K562 (cell line): ENCODE data around the gene CACNA1C. TPM values are rescaled to one million over a fixed set of nuclear protein-coding genes. Genes with fewer than 3 reads are reported as not detected.

Experiments used
- ATAC-seq: fragments of 200-7000 bp; cut with Tn5 transposase; 3 replicates; pipeline ENCODE4 v1.9.1; 2020; ENCODE audit warnings: moderate library complexity
- BruUV-seq: library from RNA; stranded (reverse); fragments of 400-500 nt; replicated peaks from 2 replicates; lab custom pipeline; 2021; lab: Mats Ljungman, UMichigan
- CTCF ChIA-PET: fragments of 300-600 bp; formaldehyde crosslinking; extraction: SDS; loops from one replicate; lab custom pipeline; 2021; ENCODE audit warnings: low intra/inter-chr PET ratio; lab: Yijun Ruan, JAX
- POLR2A ChIA-PET: fragments of 300-600, 350-650 bp; sonication (Branson Sonifier 250); formaldehyde crosslinking; extraction: SDS; loops from one replicate; lab custom pipeline; 2021; ENCODE audit warnings: antibody characterized with exemption, inconsistent platforms; lab: Yijun Ruan, JAX
- DNase-seq, 4 experiments: peaks; one replicate each; pipeline versions ENCODE4 v3.0.0 to v3.0.0-alpha.2; 2011 to 2018; ENCODE audit warnings: low spot score in 3 of 4, mixed read lengths in 3 of 4; ENCODE audit errors: extremely low read depth in 1 of 4
- FAIRE-seq: peaks from 2 replicates; lab custom pipeline; 2011; peaks lifted over from hg19 to GRCh38; lab: Jason Lieb, UNC
- H2AFZ ChIP-seq: 2 replicates; pipeline ENCODE4 v1.6.0; 2011; ENCODE audit warnings: low read depth, low read length, control low read depth, inconsistent platforms
- H3K27ac ChIP-seq: fragments of 200-600 bp; 3 replicates; pipeline ENCODE4 v1.8.0; 2011; ENCODE audit warnings: low read depth, mild to moderate bottlenecking, control low read depth, inconsistent platforms, low read length, moderate library complexity, mixed read lengths; ENCODE audit errors: extremely low read depth
- H3K27me3 ChIP-seq, 2 experiments: fragments of 300-600 bp in 1 of 2; 2 replicates in 1 of 2; 3 replicates in 1 of 2; pipeline versions ENCODE4 v1.6.0 to v1.8.0; 2011; ENCODE audit warnings: inconsistent platforms in 2 of 2, low read length in 2 of 2, mild to moderate bottlenecking in 1 of 2, mixed read lengths in 1 of 2, moderate library complexity in 1 of 2; ENCODE audit not compliant: control insufficient read depth in 2 of 2, insufficient read depth in 2 of 2
- H3K36me3 ChIP-seq: fragments of 300-600 bp; 3 replicates; pipeline ENCODE4 v1.8.0; 2011; ENCODE audit warnings: mild to moderate bottlenecking, low read length, inconsistent platforms; ENCODE audit not compliant: control insufficient read depth, insufficient read depth
- H3K4me1 ChIP-seq, 2 experiments: fragments of 200-600 bp in 1 of 2; replicated peaks in 1 of 2; 2 replicates in 1 of 2; 3 replicates in 1 of 2; pipeline versions ENCODE4 v1.5.1 to v1.8.0; 2011; ENCODE audit warnings: inconsistent platforms in 2 of 2, low read length in 2 of 2, mild to moderate bottlenecking in 1 of 2, mixed read lengths in 1 of 2, moderate library complexity in 1 of 2; ENCODE audit not compliant: control insufficient read depth in 2 of 2, insufficient read depth in 2 of 2
- H3K4me2 ChIP-seq: 2 replicates; pipeline ENCODE4 v1.6.1; 2011; ENCODE audit warnings: low read length, control low read depth, inconsistent platforms, mixed read lengths; ENCODE audit not compliant: insufficient read depth
- H3K4me3 ChIP-seq: fragments of 200-600 bp; sonication (generic), shearing (Covaris generic); 2 replicates; pipeline ENCODE4 v1.5.1; 2016; ENCODE audit warnings: control low read depth, inconsistent platforms
- H3K79me2 ChIP-seq: fragments of 200-600 bp; 3 replicates; pipeline ENCODE4 v1.8.0; 2011; ENCODE audit warnings: low read length, inconsistent platforms; ENCODE audit not compliant: control insufficient read depth, insufficient read depth
- H3K9ac ChIP-seq, 2 experiments: 2 replicates each; pipeline versions ENCODE4 v1.6.0 to v1.6.1; 2011; ENCODE audit warnings: low read depth in 2 of 2, low read length in 2 of 2, control low read depth in 1 of 2, inconsistent platforms in 1 of 2, mild to moderate bottlenecking in 1 of 2, mixed read lengths in 1 of 2; ENCODE audit not compliant: insufficient read depth in 1 of 2
- H3K9me1 ChIP-seq: one replicate; pipeline ENCODE4 v1.6.0; 2011; ENCODE audit warnings: inconsistent platforms, mild to moderate bottlenecking, low read length, moderate library complexity; ENCODE audit not compliant: control insufficient read depth, insufficient read depth
- H3K9me3 ChIP-seq: replicated peaks from 2 replicates; pipeline ENCODE4 v1.5.1; 2011; ENCODE audit warnings: low read depth, low read length, inconsistent platforms; ENCODE audit not compliant: control insufficient read depth, insufficient read depth
- H4K20me1 ChIP-seq: replicated peaks from 2 replicates; pipeline ENCODE4 v1.6.1; 2011; ENCODE audit warnings: low read length, inconsistent platforms, mixed read lengths; ENCODE audit not compliant: control insufficient read depth, insufficient read depth
- E2F6 ChIP-seq, 2 experiments: IDR thresholded peaks; 2 replicates each; pipeline ENCODE4 v1.6.1; 2011; ENCODE audit warnings: borderline replicate concordance in 1 of 2, control low read depth in 1 of 2, low read depth in 1 of 2, low read length in 1 of 2, mild to moderate bottlenecking in 1 of 2, mixed read lengths in 1 of 2, moderate library complexity in 1 of 2; ENCODE audit not compliant: insufficient read depth in 1 of 2, insufficient read length in 1 of 2, poor library complexity in 1 of 2, severe bottlenecking in 1 of 2; ENCODE audit errors: extremely low read depth in 1 of 2
- FOXK2 ChIP-seq, 2 experiments: fragments of 450-650 bp; IDR thresholded peaks in 1 of 2; conservative IDR thresholded peaks in 1 of 2; 2 replicates each; pipeline ENCODE4 v1.6.1; 2016; ENCODE audit warnings: low read depth in 2 of 2, mild to moderate bottlenecking in 1 of 2
- KLF16 ChIP-seq: IDR thresholded peaks from 2 replicates; pipeline ENCODE4 v1.6.1; 2016; ENCODE audit warnings: antibody characterized with exemption
- NFE2 ChIP-seq: IDR thresholded peaks from 2 replicates; pipeline ENCODE4 v1.6.1; 2014; ENCODE audit warnings: antibody characterized with exemption, low read depth
- POLR2AphosphoS5 ChIP-seq: IDR thresholded peaks from 2 replicates; pipeline ENCODE4 v1.6.1; 2011; ENCODE audit warnings: mild to moderate bottlenecking, low read depth, low read length, moderate library complexity; ENCODE audit not compliant: control insufficient read depth, insufficient read depth
- ZFPM2 ChIP-seq: fragments of 250-450 bp; sonication (Bioruptor Pico); IDR thresholded peaks from 2 replicates; pipeline ENCODE4 v1.5.1; 2022; ENCODE audit warnings: mild to moderate bottlenecking
- ZNF184 ChIP-seq: sonication (generic); formaldehyde crosslinking; IDR thresholded peaks from 2 replicates; pipeline ENCODE4 v1.5.0; 2020; ENCODE audit warnings: missing genetic modification reagents
- WGBS: fragments of 100-300 bp; shearing (Covaris generic); methylation state at CpG from one replicate; pipeline ENCODE4 v1.1.6; 2016; ENCODE audit warnings: low coverage, mixed read lengths; ENCODE audit not compliant: insufficient coverage; ENCODE audit errors: missing lambda C conversion rate; 5-methylcytosine and 5-hydroxymethylcytosine counted together
- in situ Hi-C: fragments of 300-500 bp; cut with MboI; formaldehyde crosslinking; loops from 4 replicates; pipeline ENCODE4 v1.15.0; 2018; ENCODE audit warnings: inconsistent platforms, mixed read lengths
- intact Hi-C: fragments of 100-400 bp; cut with micrococcal nuclease; formaldehyde crosslinking; loops from 2 replicates; pipeline ENCODE4 v1.14.2; 2022
- polyA plus RNA-seq, 8 experiments: library from polyadenylated mRNA; depleted of rRNA in 4 of 8; stranded (reverse) in 5 of 8; unstranded in 3 of 8; fragments of >200 nt; fragmentation: Nextera tagmentation in 2 of 8; fragmentation: Illumina TruSeq in 1 of 8; extraction: Ambion mirVana in 2 of 8; extraction: Trizol in 1 of 8; gene quantifications; 2 replicates each; pipeline versions ENCODE4 v1.2.1 to v1.2.3, GENCODE V29; 2011 to 2014; ENCODE audit warnings: inconsistent platforms in 1 of 8, missing spikeins in 1 of 8
- total RNA-seq, 7 experiments: library from RNA; depleted of rRNA in 6 of 7; stranded (reverse); fragments of >200 nt in 6 of 7; fragmentation: Illumina TruSeq in 2 of 7; extraction: Trizol in 2 of 7; gene quantifications; 2 replicates each; pipeline versions ENCODE4 v1.2.1 to v1.2.3, GENCODE V29; 2011 to 2021; ENCODE audit warnings: low replicate concordance in 1 of 7
- TF ChIP-seq, protein P1 (sequence below): fragments of 250-450 bp; sonication (Bioruptor Pico); IDR thresholded peaks from 2 replicates; pipeline ENCODE4 v1.6.1; 2021; ENCODE audit warnings: mild to moderate bottlenecking
- TF ChIP-seq, protein P2 (sequence below), 2 experiments: fragments of 450-650 bp; IDR thresholded peaks; 2 replicates each; pipeline ENCODE4 v1.6.1; 2018; ENCODE audit warnings: mild to moderate bottlenecking in 2 of 2, low read depth in 1 of 2; ENCODE audit not compliant: partially characterized antibody in 2 of 2

Gene CACNA1C
- total and polyA plus RNA-seq, 9 of the 15 experiments (the other 6 are each of a cell fraction or from before 2014, with no cell fraction given), result not detected

GRCh38 chr12:2648406-2648805 lies 595.6 kb downstream of the CACNA1C start:
- Histone ChIP-seq H3K4me3 (no peak overlapping the region), H3K4me2 (no peak overlapping the region), H3K9me1 (no peaks in the 10 kb centered on the region), H3K79me2 (no peaks in the 10 kb centered on the region), H3K9ac (no peak overlapping the region), H2AFZ (no peak overlapping the region), H3K4me1 (peaks cover 0 to 6% of the 10 kb centered on the region in 2 experiments; a peak in 1 of 5 replicates), H3K36me3 (no peaks in the 10 kb centered on the region), H3K27me3 (peaks cover 2 to 47% of the 10 kb centered on the region in 2 experiments; a peak in 4 of 5 replicates), H3K27ac (no peak overlapping the region), H3K9me3 (no peaks in the 10 kb centered on the region), H4K20me1 (no peaks in the 10 kb centered on the region)
- DNase-seq (no peak), FAIRE-seq (no peak), ATAC-seq (no peak)
- BruUV-seq, result no TSS peak
- POLR2A ChIA-PET, result interaction anchor here (0.6 kb wide), 1 partner anchor 62 kb away, joined by 3 read pairs; no protein-coding TSS in a partner anchor
- in situ Hi-C loops, result no loop called here
- WGBS, result 0% methylated on average over 3 of the region's 8 CpGs
- CTCF ChIA-PET, result no interaction called here
- intact Hi-C loops, result no loop called here
- TF ChIP-seq FOXK2 (conservative IDR thresholded peaks at IDR 0.05 in 1 of 2, IDR thresholded peaks at IDR 0.05 in 1 of 2; ENCODE audit: low read depth in 2 of 2) (no peak), KLF16 (no peak), E2F6 (IDR thresholded peaks at IDR 0.05; ENCODE audit: borderline replicate concordance in 1 of 2, extremely low read depth in 1 of 2, insufficient read depth in 1 of 2, insufficient read length in 1 of 2, low read depth in 1 of 2, low read length in 1 of 2, poor library complexity in 1 of 2, severe bottlenecking in 1 of 2) (no peak), POLR2AphosphoS5 (no peak), ZFPM2 (CRISPR knock-in tag) (no peak), ZNF184 (CRISPR knock-in tag) (no peak), NFE2 (no peak)
- TF ChIP-seq, protein P1, sequence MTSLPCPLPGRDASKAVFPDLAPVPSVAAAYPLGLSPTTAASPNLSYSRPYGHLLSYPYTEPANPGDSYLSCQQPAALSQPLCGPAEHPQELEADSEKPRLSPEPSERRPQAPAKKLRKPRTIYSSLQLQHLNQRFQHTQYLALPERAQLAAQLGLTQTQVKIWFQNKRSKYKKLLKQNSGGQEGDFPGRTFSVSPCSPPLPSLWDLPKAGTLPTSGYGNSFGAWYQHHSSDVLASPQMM (CRISPR knock-in tag), result no peak
- TF ChIP-seq, protein P2, sequence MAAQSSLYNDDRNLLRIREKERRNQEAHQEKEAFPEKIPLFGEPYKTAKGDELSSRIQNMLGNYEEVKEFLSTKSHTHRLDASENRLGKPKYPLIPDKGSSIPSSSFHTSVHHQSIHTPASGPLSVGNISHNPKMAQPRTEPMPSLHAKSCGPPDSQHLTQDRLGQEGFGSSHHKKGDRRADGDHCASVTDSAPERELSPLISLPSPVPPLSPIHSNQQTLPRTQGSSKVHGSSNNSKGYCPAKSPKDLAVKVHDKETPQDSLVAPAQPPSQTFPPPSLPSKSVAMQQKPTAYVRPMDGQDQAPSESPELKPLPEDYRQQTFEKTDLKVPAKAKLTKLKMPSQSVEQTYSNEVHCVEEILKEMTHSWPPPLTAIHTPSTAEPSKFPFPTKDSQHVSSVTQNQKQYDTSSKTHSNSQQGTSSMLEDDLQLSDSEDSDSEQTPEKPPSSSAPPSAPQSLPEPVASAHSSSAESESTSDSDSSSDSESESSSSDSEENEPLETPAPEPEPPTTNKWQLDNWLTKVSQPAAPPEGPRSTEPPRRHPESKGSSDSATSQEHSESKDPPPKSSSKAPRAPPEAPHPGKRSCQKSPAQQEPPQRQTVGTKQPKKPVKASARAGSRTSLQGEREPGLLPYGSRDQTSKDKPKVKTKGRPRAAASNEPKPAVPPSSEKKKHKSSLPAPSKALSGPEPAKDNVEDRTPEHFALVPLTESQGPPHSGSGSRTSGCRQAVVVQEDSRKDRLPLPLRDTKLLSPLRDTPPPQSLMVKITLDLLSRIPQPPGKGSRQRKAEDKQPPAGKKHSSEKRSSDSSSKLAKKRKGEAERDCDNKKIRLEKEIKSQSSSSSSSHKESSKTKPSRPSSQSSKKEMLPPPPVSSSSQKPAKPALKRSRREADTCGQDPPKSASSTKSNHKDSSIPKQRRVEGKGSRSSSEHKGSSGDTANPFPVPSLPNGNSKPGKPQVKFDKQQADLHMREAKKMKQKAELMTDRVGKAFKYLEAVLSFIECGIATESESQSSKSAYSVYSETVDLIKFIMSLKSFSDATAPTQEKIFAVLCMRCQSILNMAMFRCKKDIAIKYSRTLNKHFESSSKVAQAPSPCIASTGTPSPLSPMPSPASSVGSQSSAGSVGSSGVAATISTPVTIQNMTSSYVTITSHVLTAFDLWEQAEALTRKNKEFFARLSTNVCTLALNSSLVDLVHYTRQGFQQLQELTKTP (IDR thresholded peaks at IDR 0.05; ENCODE audit: low read depth in 1 of 2, partially characterized antibody in 2 of 2), result no peak
